Pulmonary artery endothelial cell (primary cell): ENCODE results near the gene CPNE6. TPM values are rescaled to one million over a fixed set of nuclear protein-coding genes. Genes with fewer than 3 reads are reported as not detected.
"Not testable (repeated sequence)": the region's sequence is repeated elsewhere in the genome, so short reads cannot be mapped to it uniquely, and the experiment has no call there.

Experiments used
- DNase-seq: peaks from one replicate; pipeline ENCODE4 v3.0.0-alpha.2; 2011; ENCODE audit warnings: low read depth, low spot score
- total RNA-seq: library from RNA; depleted of rRNA; stranded (reverse); fragments of >200 nt; gene quantifications from 2 replicates; pipeline ENCODE4 v1.2.3, GENCODE V29; 2014

CPNE6 gene
- not detected in 2 replicates for total RNA-seq

DNA sequence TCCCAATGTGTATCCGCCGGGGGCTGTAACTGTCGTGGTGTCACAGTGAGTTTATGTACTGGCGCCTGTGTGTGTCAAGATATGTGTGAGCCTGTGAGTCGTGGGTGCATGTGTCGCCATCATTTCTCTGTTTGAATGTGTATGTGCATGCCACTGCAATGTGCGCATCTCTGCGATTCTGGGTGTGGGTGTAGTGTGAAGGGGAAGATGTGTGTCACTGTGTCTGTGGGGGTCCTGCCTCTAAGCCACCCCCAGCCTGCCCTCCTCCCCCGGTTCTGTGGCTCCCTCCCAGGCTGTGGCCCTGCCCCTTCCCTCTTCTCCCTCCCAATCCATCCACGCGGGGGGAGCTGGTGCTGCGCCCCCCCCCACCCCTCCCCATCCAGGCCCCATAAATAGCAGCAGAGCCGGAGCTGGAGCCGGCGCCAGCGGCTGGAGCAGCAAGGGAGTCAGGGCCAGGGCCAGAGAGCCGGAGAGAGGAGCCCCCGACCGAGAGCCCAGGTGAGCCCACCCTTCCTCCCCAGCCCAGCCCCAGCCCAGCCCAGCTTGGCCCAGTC is at the start of gene CPNE6:
CPNE6 (plus strand) TSS at position 419 of the 554 bp plus-strand sequence. CDS start 1,375 bp downstream, outside the sequence.
- DNase-seq, result no peak

DNA sequence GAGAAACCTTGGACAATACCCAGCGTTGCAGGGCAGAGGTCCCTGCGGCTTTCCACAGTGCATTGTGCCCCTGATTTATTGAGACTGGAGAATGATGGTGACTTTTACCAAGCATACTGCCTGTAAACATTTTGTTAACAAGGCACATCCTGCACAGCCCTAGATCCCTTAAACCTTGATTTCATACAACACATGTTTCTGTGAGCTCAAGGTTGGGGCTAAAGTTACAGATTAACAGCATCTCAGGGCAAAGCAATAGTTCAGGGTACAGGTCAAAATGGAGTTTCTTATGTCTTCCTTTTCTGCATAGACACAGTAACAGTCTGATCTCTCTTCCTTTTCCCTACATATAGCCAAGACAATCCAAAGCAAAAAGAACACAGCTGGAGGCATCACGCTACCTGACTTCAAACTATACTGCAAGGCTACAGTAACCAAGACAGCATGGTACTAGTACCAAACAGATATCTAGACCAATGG is 46.4 kb upstream of the CPNE6 start:
- not testable (repeated sequence) for DNase-seq

DNA sequence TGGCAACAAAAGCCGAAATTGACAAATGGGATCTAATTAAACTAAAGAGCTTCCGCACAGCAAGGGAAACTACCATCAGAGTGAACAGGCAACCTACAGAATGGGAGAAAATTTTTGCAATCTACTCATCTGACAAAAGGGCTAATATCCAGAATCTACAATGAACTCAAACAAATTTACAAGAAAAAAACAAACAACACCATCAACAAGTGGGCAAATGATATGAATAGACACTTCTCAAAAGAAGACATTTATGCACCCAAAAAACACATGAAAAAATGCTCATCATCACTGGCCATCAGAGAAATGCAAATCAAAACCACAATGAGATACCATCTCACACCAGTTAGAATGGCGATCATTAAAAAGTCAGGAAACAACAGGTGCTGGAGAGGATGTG is 41.7 kb upstream of the CPNE6 start:
- DNase-seq, result not testable (repeated sequence)

- DNase-seq, result not testable (repeated sequence)
These were observed 40.0 kb upstream of the CPNE6 start for GRCh38 chr14:24031331-24031730.

DNA sequence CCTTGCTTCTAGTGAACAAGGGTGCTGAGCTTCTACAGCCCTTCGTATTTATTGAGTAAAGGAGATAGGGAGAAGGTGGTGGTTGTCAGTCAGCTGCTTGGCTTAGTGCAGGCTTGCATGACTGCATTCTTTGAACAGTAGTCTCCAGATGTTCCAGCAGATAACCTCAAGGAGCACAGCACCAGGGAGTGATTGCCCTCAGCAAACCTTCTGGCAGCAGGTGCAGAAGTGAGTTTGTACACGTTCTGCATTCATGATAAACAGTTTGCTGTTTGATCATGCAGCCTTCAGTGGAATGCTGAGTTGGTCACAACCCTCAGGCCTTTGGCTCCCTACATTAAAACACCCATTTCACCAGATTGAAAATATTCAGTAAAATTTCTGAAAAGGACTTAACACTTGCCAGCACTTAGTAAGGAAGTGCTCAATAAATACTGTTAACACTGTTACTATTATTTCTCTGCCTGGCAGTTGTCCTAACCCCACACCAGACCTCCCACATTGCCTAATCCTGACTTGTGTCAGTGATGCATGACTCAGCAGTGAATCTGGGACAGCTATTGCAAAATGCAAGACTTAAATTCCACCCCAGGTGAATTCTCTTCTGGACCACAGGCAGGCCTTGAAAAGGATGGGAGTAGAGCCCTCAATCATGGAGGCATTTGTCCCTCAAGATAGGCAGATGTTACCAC is 38.5 kb upstream of the CPNE6 start:
- DNase-seq, result no peak

GRCh38 chr14:24035769-24036168 is 35.6 kb upstream of the CPNE6 start:
- not testable (repeated sequence) for DNase-seq

DNA sequence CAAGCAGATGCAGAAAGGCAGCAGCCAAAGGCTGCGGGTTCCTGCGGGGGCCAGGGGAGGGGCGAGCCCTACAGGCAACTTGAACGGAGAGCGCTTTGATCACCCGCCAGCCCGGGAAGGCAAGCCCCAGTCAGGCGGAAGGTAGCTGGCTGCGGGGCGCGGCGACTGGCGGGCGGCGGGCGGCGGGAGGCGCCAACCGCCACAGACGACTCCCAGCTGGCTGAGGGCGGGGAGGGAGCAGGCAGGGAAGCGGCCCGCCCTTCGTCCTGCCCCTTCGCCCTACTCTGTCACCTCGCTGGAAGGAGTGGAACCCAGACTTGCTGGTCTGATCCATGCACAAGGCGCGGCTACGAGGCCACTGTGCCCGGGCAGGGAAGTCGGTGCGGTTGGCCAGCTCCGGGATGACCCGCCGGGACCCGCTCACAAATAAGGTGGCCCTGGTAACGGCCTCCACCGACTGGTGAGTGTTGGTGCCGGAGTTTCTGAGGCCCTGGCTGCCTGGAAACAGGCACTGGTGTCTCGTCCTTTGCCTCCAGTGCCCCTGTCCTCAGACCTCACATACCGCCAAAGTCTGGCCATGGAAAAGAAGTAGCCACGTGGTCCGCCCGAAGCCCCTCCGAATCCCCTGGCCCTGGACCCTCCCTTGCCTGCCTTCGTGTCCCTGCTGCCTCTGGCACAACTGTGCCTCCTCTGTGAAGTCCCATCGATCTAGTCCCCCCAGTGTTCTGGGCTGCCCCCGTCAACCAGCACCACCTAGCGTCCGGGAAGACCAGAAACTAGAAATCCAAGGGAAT is 35.0 kb upstream of the CPNE6 start:
- no peak for DNase-seq

DNA sequence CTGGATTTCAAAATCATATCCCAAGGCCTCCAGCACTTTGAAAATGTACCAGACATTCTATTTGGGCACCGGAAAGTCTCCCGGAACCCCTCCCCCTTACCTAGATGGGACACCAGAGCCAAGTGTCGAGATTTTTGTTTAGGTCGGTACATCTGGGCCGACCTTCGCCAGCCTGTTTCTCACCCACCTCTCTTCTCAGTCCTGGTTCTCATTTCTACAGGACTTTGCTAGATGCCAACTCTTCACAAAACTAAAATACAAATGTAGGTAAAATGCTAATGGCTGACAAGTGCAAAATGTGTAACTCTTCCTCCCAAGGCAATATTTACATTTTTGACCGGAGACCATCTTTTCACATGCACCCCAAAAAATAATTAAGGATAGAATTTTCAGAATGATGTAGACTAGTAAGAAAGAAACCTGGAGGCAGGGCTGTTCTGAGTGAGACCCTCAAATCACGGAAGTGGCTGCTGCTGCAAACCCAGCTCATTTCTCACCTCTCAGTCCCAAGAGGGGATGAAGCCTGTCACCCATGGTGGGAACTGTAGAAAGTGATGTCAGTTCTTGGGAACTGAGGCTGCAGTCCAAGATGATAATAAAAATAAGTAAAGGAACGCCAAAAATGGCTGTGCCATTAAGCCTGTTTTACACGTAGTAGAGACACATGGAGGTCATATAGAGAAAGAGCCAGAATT is 34.3 kb upstream of the CPNE6 start:
- not testable (repeated sequence) for DNase-seq

GRCh38 chr14:24037658-24038037 is 33.7 kb upstream of the CPNE6 start:
- DNase-seq, result no peak

DNA sequence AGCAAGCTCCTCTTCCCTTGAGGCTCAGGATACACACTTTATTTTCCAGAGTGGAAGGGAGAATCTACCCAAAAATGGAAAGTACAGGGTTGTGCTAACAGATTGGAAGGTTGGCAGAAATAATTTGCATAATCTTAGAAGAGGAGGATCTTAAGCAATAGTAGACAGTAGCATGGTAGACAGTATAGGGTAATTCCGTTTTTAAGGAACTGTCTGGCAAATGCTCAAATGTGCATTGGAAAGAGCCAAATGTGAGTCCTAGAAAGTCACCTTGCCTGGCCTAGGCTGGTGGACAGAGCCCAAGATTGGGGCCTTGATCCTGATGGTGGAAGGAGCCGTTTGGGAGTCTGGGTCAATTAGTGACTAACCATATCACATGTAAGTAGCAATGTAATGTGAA is 32.7 kb upstream of the CPNE6 start:
- no peak for DNase-seq

- DNase-seq, result no peak
These were observed 30.7 kb upstream of the CPNE6 start for GRCh38 chr14:24040692-24041091.

DNA sequence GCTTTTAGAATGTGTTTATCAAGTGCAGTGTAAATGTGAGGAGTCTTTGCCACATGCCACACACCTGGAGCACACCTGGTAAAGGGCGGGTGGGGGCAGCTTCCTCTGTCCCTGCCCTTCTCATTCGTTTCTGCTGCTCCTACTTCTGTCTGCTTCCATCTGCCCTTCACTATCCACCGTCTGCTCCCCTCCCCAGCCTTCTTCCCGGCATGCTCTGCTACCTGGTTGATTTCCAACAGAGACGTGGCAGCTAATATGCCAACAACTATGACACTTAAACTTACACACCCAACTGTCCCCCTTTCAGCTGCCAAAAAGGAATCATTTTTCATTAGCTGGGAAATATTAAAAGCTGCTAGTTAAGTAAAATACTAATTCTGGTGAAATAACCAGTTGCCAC is 28.6 kb upstream of the CPNE6 start:
- no peak for DNase-seq

DNA sequence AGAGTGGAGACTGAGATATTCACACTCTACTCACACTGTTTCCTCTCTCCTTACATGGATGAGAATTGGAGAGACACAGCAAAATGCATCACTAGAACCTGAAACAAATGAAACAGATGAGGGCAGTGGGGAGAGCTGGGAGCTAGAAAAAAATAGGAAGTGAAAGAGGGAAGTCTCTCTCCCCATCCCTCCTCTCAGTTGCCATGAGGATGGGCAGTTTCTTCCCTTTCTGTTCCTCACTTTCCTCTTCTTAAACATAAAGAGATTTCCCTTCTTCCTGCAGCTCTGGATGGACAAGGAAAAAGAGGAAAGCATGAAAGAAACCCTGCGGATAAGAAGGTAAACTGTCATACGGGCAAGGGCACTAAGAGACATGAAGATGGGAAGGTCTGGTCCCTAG is 22.4 kb upstream of the CPNE6 start:
- DNase-seq, result not testable (repeated sequence)

- not testable (repeated sequence) for DNase-seq
These were observed 20.6 kb upstream of the CPNE6 start for GRCh38 chr14:24050753-24051152.

DNA sequence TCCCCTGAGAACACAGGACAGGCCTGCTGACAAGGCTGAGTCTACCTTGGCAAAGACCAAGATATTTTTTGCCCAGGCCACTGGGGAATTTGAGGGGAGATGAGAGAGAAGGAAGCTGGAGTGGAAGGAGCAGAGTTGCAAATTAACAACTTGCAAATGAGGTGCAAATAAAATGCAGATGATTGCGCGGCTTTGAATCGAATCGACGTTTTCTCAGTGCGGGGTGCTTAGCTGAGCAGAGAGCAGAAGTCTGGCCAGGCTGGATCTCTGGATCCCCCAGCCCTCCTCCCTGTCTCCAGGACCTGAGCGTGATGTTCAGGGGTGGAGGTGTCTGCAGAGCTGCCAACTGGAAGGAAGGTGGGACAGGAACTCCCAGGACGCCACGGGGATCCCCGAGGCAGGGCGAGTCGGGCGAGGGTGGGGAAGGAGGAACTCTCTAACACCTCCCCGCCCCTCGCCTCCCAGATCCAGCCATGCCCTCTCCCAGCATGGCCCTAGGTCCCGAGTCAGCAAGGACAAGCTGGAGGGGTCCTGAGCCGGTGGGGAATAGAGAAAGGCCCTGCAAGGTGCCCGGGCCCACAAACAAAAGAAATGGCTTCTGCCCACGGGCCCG is 20.1 kb upstream of the CPNE6 start:
- DNase-seq, result no peak

GRCh38 chr14:24051789-24052655 is 19.3 kb upstream of the CPNE6 start, which contains the start of gene CARMIL3:
Gene CARMIL3, plus strand, starts transcription at chr14:24052009. Its CDS starts 145 bp downstream, at chr14:24052154.
- DNase-seq, result no peak

DNA sequence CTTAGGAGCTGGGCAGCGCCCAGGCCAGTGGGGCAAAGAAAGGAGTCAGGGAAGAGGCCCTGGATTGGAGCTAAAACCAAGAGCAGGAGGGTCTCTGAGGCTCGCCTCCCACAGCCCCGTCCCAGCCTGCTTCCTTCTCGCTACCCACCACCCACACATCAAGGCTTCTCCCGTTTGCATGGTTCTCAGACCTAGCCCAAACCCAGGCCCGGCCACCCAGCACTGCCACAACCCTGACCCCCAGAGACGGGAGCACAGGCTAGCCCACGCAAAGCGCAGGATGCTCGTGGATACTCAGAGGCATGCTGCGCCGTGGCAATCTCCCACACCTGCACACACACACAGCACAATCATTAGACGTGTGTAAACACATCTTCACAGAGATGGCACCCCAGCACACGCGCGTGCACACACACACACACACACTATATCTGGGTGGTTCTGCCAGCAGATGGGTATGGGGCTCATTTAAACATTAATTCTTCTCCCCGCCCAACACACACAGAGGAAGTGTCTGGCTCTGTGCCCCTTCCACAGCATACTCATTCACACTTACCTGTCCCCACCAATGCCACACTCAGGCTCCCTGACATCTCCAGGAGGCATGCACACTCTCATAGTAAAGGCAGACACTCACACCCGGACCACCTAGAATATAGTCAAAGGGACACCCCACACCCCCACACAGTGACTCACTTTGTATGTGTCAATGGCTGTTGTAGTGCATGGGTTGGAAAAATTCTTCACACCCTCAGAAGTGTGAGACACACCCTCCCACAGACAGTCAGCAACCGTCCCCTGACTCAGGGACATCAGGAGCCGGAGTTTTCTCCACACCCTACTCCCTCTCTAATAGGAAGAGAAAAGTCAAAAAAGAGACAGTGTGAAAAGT is 18.5 kb upstream of the CPNE6 start:
- no peak for DNase-seq

DNA sequence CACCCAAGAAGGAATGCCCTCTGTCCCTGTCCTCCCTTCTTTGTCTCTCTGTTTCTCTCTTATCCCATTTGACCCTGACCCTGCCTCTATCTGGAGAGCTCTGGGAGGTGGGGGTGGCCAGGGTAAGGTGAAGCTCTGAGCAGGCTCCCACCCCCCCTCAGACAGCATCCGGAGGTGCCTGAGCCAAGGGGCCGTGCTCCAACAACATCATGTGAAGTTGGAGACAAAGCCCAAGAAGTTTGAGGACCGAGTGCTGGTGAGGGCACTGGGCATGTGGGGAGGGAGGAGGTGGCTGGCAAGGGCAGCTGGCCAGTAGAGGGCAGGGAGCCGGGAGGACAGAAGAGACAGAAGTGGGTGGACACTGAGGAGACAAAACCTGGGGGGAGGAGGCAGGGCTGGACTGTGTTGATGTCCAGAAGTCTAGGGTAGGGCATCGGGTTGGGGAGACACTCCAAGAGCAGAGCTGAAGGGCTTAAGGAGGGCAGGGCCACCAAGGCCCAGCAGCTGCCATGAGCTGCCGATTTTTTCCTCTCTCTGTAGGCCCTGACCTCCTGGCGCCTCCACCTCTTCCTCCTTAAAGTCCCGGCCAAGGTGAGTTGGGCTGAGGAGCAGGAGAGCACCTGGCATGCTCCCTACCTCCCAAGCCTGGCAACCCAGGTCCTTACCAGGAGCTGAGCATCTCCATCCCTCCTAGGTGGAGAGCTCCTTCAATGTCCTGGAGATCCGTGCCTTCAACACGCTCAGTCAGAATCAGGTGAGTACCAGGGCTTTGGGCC is 17.6 kb upstream of the CPNE6 start:
- DNase-seq, result no peak

- no peak for DNase-seq
These were observed 17.1 kb upstream of the CPNE6 start for GRCh38 chr14:24054324-24054641.
